PC-3 (cell line): Measurements from ENCODE around the gene C1GALT1. TPM values are rescaled to one million over a fixed set of nuclear protein-coding genes. Genes with fewer than 3 reads are reported as not detected.
"Not testable (repeated sequence)": the region's sequence is repeated elsewhere in the genome, so short reads cannot be mapped to it uniquely, and the experiment has no call there.

Experiments
- ATAC-seq: fragments of 200-7000 bp; cut with Tn5 transposase; 2 replicates; pipeline ENCODE4 v1.9.1; 2020; ENCODE audit warnings: mild to moderate bottlenecking, moderate library complexity
- BruUV-seq: library from RNA; stranded (reverse); fragments of 400-500 nt; replicated peaks from 2 replicates; lab custom pipeline; 2021; lab: Mats Ljungman, UMichigan
- CTCF ChIA-PET: fragments of 300-600 bp; sonication (Branson Sonifier 250); formaldehyde crosslinking; loops from one replicate; lab custom pipeline; 2022; ENCODE audit warnings: antibody characterized with exemption; lab: Charles Lee
- POLR2A ChIA-PET: fragments of 300-600 bp; sonication (Branson Sonifier 250); formaldehyde crosslinking; loops from one replicate; lab custom pipeline; 2022; ENCODE audit warnings: antibody characterized with exemption; ENCODE audit not compliant: unreplicated experiment; lab: Charles Lee
- DNase-seq: peaks from one replicate; pipeline ENCODE4 v3.0.0-alpha.2; 2015
- H2AFZ ChIP-seq: fragments of 300-600 bp; sonication (generic); 2 replicates; pipeline ENCODE4 v1.6.0; 2016; ENCODE audit warnings: antibody characterized with exemption, low read length
- H3F3A ChIP-seq: fragments of 300-600 bp; sonication (generic); one replicate; pipeline ENCODE4 v1.6.0; 2017; ENCODE audit warnings: antibody characterized with exemption, low read length, control low read depth, mild to moderate bottlenecking; ENCODE audit not compliant: unreplicated experiment
- H3K27ac ChIP-seq: fragments of 300-600 bp; sonication (generic); 2 replicates; pipeline ENCODE4 v1.5.1; 2016; ENCODE audit warnings: mild to moderate bottlenecking, low read length
- H3K27me3 ChIP-seq: fragments of 300-600 bp; sonication (generic); 2 replicates; pipeline ENCODE4 v1.6.1; 2016; ENCODE audit warnings: low read length, mixed read lengths
- H3K36me3 ChIP-seq: fragments of 300-600 bp; sonication (generic); 2 replicates; pipeline ENCODE4 v1.6.1; 2016; ENCODE audit warnings: low read depth, mixed run types, low read length, mixed read lengths
- H3K4me1 ChIP-seq: fragments of 300-600 bp; sonication (generic); 2 replicates; pipeline ENCODE4 v1.5.1; 2016; ENCODE audit warnings: low read length; ENCODE audit not compliant: insufficient read depth
- H3K4me2 ChIP-seq: fragments of 300-600 bp; sonication (generic); 2 replicates; pipeline ENCODE4 v1.6.0; 2016; ENCODE audit warnings: low read length
- H3K4me3 ChIP-seq: fragments of 300-600 bp; sonication (generic); 2 replicates; pipeline ENCODE4 v1.5.1; 2016; ENCODE audit warnings: mild to moderate bottlenecking, low read length, mixed read lengths
- H3K79me2 ChIP-seq: fragments of 300-600 bp; sonication (generic); 2 replicates; pipeline ENCODE4 v1.6.1; 2017; ENCODE audit warnings: low read length, mixed read lengths
- H3K9ac ChIP-seq: fragments of 300-600 bp; sonication (generic); 2 replicates; pipeline ENCODE4 v1.6.0; 2016; ENCODE audit warnings: mild to moderate bottlenecking, low read length
- H3K9me2 ChIP-seq: fragments of 300-600 bp; sonication (generic); replicated peaks from 2 replicates; pipeline ENCODE4 v1.6.1; 2016; ENCODE audit warnings: mixed run types, low read length, mixed read lengths
- H3K9me3 ChIP-seq: fragments of 300-600 bp; sonication (generic); 2 replicates; pipeline ENCODE4 v1.6.1; 2016; ENCODE audit warnings: low read length, mixed read lengths
- H4K20me1 ChIP-seq: fragments of 300-600 bp; sonication (generic); 2 replicates; pipeline ENCODE4 v1.6.1; 2016; ENCODE audit warnings: low read length, mixed read lengths
- CTCF ChIP-seq: fragments of 300-600 bp; sonication (generic); conservative IDR thresholded peaks from 2 replicates; pipeline ENCODE4 v1.5.1; 2017; ENCODE audit warnings: antibody characterized with exemption, low read depth, mild to moderate bottlenecking, low read length
- EZH2 ChIP-seq: fragments of 300-600 bp; sonication (generic); IDR thresholded peaks from one replicate; pipeline ENCODE4 v1.6.1; 2017; ENCODE audit warnings: antibody characterized with exemption, mild to moderate bottlenecking, low read length; ENCODE audit not compliant: unreplicated experiment
- EZH2phosphoT487 ChIP-seq: fragments of 300-600 bp; sonication (generic); IDR thresholded peaks from 2 replicates; pipeline ENCODE4 v1.6.1; 2018; ENCODE audit warnings: mild to moderate bottlenecking, antibody characterized with exemption, low read length, borderline replicate concordance
- intact Hi-C: fragments of 100-400 bp; cut with micrococcal nuclease; formaldehyde crosslinking; loops from 2 replicates; pipeline ENCODE4 v1.9.0; 2023
- total RNA-seq: library from RNA; depleted of rRNA; stranded (reverse); fragments of >200 nt; gene quantifications from 2 replicates; pipeline ENCODE4 v1.2.3, GENCODE V29; 2014

C1GALT1 gene
- total RNA-seq, 1 experiment from 2014 or later, result 32.3 TPM

- no peaks in the 10 kb centered on the region for H4K20me1 ChIP-seq
- BruUV-seq, result no TSS peak
- no peak overlapping the region for H3K4me3 ChIP-seq
- CTCF ChIA-PET, result no interaction called here
- no peaks in the 10 kb centered on the region for H3K4me1 ChIP-seq
- no peak overlapping the region for H3K4me2 ChIP-seq
- TF ChIP-seq CTCF (no peak), EZH2phosphoT487 (no peak), EZH2 (no peak)
- no peaks in the 10 kb centered on the region for H3K27me3 ChIP-seq
- H3F3A ChIP-seq, result no peaks in the 10 kb centered on the region
- no peaks in the 10 kb centered on the region for H3K9me2 ChIP-seq
- intact Hi-C loops, result no loop called here
- no peak for DNase-seq
- H3K79me2 ChIP-seq, result no peaks in the 10 kb centered on the region
- no peak overlapping the region for H2AFZ ChIP-seq
- no peak overlapping the region for H3K27ac ChIP-seq
- H3K36me3 ChIP-seq, result no peaks in the 10 kb centered on the region
- ATAC-seq, result no peak
- no peaks in the 10 kb centered on the region for H3K9me3 ChIP-seq
- POLR2A ChIA-PET, result no interaction called here
- no peak overlapping the region for H3K9ac ChIP-seq
Observed at GRCh38 chr7:7135074-7135473, 47.3 kb upstream of the C1GALT1 start.

GRCh38 chr7:7135924-7136323, 46.4 kb upstream of the C1GALT1 start:
- H3K4me2 ChIP-seq, H3K27ac ChIP-seq, H3K27me3 ChIP-seq, CTCF ChIA-PET, H3F3A ChIP-seq, BruUV-seq, H3K36me3 ChIP-seq, H3K4me1 ChIP-seq, H3K9me3 ChIP-seq, H3K79me2 ChIP-seq, intact Hi-C loops, POLR2A ChIA-PET, H3K9ac ChIP-seq, H3K9me2 ChIP-seq, H3K4me3 ChIP-seq, H4K20me1 ChIP-seq, ATAC-seq, DNase-seq, H2AFZ ChIP-seq: not testable (repeated sequence)

GRCh38 chr7:7136466-7137381, 45.6 kb upstream of the C1GALT1 start:
- no peak for ATAC-seq
- no TSS peak for BruUV-seq
- POLR2A ChIA-PET, result no interaction called here

More at GRCh38 chr7:7136466-7137381, 45.6 kb upstream of the C1GALT1 start:
- CTCF ChIA-PET, result no interaction called here
- no peaks in the 10 kb centered on the region for H3K9me2 ChIP-seq
- no peaks in the 10 kb centered on the region for H3K79me2 ChIP-seq
- no peak overlapping the region for H3K27ac ChIP-seq
- H3K4me2 ChIP-seq, result no peak overlapping the region
- H3K36me3 ChIP-seq, result no peaks in the 10 kb centered on the region
- no peak for DNase-seq
- no peaks in the 10 kb centered on the region for H3F3A ChIP-seq
- no peak overlapping the region for H2AFZ ChIP-seq
- TF ChIP-seq EZH2phosphoT487, result no peak
- no peak for TF ChIP-seq CTCF
- TF ChIP-seq EZH2, result no peak
- H3K4me1 ChIP-seq, result no peaks in the 10 kb centered on the region
- H3K9ac ChIP-seq, result no peak overlapping the region
- intact Hi-C loops, result no loop called here
- H3K9me3 ChIP-seq, result no peaks in the 10 kb centered on the region
- H4K20me1 ChIP-seq, result no peaks in the 10 kb centered on the region
- no peaks in the 10 kb centered on the region for H3K27me3 ChIP-seq
- H3K4me3 ChIP-seq, result no peak overlapping the region
